GM19023 (cell line): ENCODE measurements around the gene SMG6.
"Not testable (repeated sequence)": the region's sequence is repeated elsewhere in the genome, so short reads cannot be mapped to it uniquely, and the experiment has no call there.

Source experiments
- ATAC-seq: cut with Tn5 transposase; IDR thresholded peaks from one replicate; pipeline ENCODE4 v1.9.1; 2021; ENCODE audit warnings: mild to moderate bottlenecking, moderate library complexity; ENCODE audit not compliant: unreplicated experiment

SMG6 gene

DNA sequence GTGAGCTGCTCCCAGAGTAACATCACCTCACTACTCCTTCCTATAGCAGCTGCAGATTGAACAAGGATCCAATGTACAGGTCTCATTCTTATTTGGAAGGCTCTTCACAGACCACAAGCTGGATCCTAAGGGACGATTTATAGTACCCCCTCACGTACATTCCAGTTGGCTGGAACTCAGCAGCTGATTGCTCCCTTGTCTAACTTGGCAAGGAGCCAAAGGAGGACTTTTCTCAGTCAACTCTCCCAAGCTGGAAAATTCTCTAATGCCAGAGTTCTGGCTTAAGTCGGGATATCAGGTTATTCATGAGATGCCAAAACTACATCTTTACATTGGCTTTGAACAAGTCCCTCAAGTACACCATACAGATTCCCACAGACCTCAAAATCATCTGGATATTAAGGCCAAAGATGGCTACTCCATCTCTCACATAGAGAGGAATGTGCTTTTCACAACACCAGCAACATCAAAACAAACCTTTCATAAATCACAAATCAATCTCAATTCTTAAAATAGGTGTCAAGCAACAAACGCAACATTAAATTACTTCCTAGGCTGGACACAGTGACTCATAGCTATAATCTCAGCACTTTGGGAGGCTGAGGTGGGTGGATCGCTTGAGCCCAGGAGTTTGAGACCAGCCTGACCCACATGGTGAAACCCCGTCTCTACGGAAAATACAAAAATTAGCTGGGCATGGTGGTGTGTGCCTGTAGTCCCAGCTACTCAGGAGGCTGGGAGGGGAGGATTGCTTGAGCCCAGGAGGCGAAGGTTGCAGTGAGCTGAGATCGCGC is 39.3 kb downstream of the SMG6 start:
- no peak for ATAC-seq

DNA sequence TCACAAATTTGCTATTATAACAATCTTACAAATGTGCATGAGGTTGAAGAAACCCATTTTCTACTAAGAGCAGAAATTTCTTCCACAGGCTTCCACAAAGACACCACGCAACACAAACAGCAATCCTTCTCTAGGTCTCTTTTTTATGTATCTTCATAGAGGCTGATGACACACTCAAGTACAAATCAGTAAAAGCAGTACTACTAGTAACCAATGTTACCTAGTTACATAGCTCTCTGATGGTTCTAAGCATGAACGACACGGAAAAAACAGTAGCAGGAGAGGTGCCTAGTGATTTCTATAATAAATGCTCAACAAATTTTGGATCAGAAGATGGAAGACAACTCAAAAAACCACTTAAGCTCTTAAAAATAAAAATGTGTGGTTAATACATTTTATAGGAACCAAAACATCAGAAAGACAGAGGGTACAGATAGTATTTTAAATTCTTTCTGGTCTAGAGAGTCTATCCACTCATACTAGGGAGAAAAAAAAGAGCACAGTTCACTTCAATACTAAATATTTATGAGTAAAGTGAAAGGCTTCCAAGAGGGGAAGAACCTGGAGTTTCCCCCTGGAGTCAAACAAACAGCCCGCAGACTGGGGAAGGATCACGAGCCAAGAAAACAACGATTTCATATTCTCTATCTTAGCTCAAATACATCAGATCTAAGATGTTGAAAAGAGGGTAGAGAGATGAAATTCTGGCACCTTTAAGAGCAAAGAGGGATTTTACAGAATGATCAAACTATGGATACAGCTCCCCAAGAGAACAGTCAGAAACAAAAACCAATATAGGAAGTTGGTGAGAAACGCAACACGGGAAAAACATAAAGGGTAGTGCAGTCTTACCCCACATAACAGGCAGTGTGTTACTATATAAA is 40.2 kb downstream of the SMG6 start:
- no peak for ATAC-seq

DNA sequence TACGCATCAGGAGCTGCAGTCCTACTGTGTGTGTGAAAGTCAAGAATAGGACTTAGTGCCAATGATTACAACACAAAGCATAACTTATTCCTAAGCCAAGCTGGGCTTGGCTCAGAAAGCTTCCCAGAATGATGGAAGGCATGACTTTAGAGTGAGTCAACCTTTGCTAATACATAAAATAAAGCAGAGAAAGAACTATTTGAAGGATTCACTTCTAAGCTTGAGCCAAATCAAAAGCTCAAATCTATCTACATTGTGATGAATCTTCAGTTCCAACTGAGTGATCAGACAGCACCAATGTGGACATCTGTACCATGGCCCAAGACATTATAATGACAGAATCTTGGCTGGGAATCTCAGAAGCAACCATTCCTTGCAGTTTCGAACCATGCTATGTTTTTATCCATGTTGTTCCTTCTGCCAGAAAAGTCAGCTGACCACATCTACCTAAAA is 41.4 kb downstream of the SMG6 start:
- ATAC-seq: no peak

DNA sequence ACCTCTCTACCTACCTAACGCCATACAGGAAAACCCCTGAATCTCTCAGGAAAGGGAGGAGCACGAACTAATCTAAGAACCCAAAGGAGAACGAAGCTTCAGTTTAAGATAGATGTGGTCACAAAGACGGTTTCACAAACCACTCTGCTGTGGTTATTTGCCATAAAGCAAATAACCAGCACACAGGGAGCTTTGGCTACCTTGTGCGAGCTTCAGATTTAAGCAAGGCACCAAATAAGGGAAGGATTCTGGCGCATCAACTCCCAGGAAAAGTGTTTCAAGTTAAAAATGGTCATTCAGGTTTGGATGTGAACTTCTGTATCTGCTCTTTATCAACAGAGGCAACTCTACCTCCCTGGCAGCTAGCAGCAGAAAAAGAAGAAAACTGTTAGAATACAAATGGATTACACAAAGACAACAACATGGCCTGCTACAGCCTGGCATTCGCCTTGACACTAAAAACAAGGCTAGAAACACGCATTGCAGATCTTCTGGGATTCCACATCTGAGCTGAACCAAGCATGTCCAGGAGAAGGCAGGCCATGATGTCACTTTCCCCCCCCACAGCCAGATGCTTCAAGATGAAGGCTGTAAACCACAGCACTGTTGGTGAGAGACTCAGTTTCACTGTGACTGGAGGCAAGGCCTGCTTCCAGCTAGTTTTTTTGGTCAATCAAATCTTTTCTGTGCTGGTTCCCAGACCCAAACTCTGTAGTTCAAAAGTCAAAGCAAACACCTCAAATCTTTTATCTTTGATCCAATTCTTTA is 43.6 kb downstream of the SMG6 start:
- peak; percentile 84 for ATAC-seq

DNA sequence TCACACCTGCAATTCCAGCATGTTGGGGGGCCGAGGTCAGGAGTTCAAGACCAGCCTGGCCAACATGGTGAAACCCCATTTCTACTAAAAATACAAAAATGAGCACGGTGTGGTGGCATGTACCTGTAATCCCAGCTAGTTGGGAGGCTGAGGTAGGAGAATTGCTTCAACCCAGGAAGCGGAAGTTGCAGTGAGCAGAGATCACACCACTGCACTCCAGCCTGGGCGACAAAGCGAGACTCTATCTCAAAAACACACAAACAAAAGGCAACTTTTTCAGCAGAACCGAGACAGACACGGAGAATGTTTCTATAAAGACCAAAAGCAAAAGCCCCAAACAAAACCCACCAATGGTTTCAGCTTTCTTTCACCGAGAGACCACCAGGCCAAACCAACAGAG is 44.8 kb downstream of the SMG6 start:
- not testable (repeated sequence) for ATAC-seq

DNA sequence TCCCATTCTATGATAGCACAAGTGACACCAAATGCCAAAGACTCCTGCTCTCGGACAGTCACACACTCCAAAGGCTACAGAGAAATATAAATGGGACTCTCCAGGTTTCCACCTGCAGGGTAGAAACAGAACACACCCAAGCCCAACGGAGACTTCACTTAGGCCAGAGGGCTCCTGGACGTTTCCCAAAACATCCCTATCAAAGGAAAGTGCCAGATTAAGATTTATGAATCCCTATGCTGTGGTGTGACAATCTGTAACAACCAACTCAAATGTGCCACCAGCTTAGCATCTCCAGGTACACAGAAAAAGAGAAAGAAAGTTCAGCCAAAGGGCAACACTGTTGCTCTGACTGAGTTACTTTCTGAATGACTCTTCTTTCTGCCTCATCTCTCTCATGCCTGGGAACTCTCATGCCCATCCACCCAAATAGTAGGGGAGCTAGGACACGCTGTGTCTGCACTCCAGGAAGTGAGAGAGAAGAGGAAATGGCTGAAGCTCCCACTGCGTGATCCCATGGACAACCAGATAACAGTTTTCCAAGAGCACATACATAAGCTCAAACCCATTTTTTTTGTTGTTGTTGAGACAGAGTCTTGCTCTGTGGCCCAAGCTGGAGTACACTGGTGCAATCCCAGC is 49.7 kb downstream of the SMG6 start:
- ATAC-seq: no peak

DNA sequence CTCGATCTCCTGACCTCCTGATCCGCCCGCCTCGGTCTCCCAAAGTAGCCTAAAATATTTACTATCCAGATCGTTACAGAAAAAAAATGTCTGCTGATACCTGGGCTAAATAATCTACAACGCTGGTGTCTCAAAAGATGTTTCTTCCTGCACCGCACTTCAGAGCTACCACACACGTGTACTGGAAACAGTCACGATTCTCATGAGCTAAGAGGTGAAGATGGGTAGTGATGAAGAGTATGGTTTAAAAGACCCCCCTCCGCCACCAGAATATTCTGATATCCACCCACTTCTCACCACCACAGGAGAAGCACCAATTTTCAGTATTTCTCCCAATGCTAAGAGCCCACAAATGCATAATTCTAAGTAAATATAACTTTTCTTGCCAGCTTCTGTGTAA is 50.2 kb downstream of the SMG6 start:
- no peak for ATAC-seq

DNA sequence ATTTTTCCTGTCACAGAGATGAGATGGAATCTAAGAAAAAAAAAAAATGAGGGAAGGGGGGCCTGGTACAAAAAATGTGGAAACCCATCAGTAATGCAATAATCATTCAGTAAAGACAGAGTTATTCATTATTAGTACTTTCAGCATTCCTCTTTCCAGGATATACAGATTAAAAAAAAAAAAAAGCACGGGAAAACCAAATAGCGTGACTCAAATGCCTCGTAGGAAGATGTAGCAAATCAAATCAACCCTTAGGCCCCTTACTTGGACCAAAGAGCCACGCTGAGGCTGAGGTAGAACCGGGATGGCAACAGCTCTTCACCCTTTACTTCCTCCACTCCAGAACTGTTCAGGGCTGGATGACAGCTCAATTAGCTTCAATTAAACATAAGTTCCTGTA is 52.5 kb downstream of the SMG6 start:
- no peak for ATAC-seq

DNA sequence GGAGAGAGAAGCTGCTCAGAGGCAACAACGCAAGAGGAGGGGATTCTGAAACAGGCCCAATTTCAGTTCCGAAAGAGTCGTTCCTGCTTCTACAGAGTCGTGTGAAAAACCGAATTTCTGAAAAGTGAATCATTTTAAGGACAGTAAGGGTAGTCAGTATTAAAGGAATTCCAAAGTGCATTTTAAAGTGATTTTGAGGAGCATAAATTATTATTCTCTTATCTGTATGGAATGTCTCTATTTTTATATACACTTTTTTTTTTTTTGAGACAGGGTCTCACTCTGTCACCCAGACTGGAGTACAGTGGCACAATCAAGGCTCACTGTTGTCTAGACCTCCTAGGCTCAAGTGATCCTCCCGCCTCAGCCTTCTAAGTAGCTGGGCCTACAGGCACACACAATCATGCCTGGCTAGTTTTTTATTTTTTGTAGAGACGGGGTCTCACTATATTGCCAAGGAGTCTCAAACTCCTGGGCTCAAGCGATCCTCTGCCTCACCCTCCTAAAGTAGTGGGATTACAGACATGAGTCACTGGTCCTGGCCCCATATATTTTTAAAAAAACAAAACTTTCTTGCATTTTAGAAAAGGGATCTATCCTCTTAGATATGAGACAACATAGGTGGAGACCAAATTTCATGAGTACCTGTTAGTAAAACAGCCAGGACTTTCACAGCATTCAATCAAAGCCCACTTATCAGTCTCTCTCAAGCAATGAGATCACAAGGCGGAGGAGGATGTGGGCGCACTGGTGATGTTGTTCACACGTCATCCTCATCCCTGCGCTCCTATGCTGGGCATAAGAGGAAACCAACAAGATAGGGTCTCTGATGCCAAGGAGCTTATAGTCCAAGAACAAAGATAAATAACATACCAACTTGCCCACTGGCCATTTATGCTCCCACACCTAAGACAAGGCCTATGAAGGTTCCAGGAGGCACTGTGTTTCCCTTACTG is 53.2 kb downstream of the SMG6 start:
- no peak for ATAC-seq

DNA sequence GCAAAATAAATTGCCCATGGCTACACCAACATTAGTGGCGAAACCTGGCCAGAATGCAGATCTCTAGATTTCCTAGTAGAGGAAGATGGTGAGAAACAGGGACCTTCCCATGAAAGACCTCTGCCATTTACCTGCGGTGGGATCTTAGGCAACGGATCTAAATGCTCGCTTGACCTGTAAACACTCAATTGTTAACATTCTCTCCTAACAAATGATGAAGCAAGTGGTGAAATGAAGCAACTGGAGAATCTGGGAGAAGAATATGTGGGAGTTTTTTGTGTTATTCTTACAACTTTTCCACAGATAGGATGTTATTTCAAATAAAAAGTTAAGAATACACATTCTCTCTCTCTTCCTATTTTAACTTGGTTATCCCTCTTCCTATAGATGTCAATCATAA is 56.6 kb downstream of the SMG6 start:
- ATAC-seq: no peak

DNA sequence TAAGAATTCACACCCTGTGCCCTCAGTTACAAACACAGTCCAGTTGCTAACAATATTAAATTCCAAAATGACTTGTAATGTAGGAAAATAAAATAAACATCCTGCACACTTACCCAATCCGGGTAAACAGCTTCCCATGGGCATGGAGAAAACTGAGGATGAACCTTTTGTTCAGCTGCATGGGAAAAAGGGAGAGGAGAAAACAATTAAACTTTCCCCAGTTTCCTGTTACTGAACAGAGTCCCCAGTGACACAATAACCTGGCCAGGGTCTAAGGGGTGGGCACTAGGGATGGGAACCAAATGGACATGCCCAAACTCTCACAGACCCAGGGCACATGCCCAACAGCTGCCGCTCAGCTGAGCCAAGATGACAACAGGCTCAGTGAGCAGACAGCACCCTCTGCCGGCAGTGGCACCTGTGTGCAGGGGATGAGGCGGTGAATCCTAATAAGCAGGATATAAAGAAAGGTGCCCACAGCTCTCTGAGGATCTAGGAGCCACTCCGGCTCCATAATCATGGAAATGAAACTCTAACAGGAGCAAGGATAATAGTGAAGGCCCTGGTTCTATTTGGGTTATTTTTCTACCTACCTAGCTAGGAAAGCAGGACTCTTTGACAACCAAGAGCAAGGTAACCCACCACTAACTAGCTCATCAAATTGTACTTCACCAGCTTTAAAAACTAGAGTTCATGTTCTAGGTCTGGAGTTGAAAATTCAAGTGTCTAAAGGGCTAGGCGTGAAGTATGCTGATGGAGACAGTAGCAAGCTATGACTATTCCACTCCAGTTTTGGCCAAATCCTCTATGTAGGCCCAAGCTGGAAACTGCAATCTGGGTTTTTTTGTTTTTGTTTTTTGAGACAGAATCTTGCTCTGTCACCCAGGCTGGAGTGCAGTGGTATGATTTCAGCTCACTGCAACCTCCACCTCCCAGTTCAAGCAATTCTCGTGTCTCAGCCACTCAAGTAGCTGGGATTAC is 58.8 kb downstream of the SMG6 start:
- ATAC-seq: no peak

DNA sequence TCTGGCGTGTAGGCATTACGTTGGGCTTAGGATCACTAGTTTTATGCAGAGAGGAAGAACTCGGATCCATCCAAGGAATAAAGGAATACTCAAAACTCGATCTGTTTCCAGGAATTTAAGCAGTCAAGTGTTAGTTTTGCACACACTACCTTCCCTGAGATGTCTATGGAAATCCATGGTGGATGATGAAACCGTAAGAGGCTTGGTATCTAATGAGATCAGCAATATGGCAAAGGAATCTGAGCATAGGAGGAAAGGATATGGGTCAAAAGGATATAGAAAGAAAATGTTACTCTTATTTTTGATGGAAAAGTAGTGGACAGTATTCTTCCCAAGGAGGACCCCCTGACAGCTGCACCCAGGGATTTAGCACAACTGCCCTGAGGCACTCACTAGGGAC is 59.6 kb downstream of the SMG6 start:
- ATAC-seq: no peak

DNA sequence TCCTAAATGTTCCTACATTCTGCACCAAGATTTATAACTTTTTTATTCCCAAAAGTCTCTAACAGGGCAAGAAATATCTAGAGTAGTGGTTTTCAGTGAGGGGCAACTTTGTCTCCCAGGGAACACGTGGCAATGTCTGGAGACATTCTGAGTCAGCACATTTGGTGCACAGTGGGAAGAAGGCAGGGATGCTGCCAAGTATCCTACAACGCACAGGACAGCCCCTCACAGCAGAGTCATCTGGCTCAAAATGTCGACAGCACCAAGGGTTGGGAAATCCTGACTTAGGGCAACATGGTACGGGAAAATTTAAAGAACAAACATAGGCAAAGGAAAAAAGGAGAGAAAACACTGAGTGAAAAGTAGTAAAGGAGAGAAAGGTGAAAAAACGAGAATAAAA is 61.8 kb downstream of the SMG6 start:
- no peak for ATAC-seq

DNA sequence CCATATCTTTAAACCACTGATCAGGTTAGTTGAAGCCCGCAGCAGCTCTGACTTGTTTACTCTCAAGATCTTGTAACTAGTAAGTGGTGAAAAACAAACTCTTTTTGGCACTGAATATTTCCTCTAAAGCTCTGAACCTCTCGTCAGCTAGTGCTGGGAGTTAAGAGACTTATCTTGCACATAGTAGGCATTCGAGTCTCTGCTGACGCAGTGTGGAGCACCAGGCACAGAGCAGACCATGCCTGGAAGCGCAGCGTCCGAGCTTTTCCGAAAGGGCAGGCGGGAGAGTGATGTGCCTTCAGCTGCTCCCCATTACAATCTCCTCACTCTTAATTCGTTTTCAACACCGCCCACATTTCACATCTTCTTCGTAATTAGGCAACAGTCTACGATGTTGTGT is 63.0 kb downstream of the SMG6 start:
- peak; percentile 7 for ATAC-seq

DNA sequence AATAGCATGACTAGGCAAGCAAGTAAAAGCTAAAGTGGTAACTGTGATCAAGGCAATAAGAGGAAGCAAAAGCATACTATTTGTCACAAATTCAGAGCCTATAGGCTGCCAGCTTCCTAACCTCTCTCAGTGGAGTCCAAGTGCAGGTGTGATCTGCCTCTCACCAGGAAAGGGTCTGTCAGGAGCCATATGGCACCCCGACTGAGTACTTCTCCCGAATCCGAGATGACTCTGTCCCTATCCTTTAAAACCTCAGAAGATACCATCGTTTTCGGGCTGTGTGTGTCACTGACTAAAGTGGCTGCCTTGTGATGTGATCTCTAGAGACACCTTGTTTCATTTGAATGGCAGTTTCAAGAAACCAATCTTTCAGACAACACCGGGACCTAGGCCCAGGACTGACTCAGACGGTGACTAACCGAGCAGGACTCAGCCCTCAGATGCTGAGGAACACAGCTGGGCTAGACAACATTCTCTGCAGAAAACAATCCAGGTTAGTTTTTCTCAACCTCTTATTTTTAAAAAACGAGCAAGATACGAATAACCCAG is 63.6 kb downstream of the SMG6 start:
- peak; percentile 75 for ATAC-seq

DNA sequence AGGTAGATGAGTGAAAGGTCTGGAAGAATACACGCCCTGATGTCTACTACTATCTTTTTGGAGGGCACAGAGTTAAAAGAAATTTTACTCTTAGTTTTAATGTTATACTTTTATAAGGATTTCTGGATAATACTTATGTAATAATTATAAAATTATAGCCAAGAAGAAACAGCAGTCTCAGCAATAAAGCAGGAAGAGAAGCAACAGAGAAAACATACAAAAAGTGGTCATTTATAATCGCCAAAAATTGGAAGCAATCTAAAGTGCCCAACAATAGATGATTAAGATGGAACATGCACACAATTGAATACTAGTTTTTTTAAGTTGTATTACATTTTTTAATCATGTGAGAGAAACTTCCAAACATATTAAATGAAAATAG is 64.4 kb downstream of the SMG6 start:
- no peak for ATAC-seq

DNA sequence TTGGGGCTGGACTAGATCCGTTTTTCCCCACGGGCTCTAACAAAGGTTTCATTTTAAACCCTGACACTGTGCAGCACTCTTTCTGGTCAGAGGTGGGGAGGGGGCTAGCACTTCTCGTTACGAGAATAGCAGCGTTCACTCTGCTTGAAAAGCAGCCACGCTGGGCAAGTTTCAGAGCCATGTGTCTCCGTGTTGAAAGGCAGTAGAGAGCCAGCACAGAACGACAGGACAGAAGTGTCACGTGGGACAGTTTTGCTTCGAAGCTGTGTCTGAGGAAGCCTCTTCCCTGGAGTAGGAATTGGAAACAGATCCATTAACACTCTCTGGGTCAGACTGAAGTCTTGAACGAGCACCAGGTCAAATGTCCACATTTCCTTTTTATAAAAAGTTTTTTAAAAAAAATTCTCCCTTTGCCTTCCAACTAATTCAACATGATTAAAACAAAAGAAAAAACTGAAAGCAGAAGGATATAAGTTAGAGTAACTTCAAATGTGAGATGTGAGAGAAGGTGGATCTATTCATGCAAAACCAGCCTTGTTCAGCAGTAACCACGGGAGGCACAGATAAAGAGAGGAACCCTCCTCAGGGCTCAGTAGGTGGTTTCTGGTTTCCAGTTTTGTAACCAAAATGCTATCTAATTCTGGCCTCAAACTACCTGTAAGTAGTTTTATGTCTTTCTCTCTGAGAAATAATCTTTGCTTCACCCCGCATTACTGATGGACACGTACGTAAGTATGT is 65.0 kb downstream of the SMG6 start:
- ATAC-seq: no peak

DNA sequence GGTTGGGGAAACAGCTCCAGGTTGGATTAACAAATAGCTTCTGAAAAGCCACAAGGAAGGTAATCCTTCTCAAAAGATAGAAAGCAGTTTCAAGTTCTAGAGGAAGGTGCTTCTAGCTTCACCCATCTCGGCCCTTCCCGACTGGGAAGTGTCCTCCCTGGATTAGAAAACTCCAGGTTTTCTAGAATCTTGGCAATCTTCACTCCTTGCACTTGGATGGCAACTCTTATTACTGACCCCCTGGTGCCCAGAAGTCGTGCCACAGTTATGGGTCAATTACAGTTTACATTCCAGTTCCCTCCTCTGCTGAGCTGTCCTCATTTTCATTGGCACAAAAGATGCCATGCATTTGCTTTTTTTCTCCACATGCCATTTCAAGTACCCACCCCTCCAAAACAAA is 65.6 kb downstream of the SMG6 start:
- no peak for ATAC-seq
